A673 (cell line): ENCODE results near the gene MINDY3. TPM values are rescaled to one million over a fixed set of nuclear protein-coding genes. Genes with fewer than 3 reads are reported as not detected.

ENCODE experiments used
- BruUV-seq: library from RNA; stranded (reverse); fragments of 400-500 nt; replicated peaks from 2 replicates; lab custom pipeline; 2021; lab: Mats Ljungman, UMichigan
- CTCF ChIA-PET: fragments of 300-600 bp; sonication (Branson Sonifier 250); formaldehyde crosslinking; loops from one replicate; lab custom pipeline; 2022; ENCODE audit warnings: antibody characterized with exemption; lab: Charles Lee
- POLR2A ChIA-PET: fragments of 300-600 bp; sonication (Branson Sonifier 250); formaldehyde crosslinking; loops from one replicate; lab custom pipeline; 2022; ENCODE audit warnings: antibody characterized with exemption; ENCODE audit not compliant: low non-redundant PET; lab: Charles Lee
- DNase-seq: peaks from one replicate; pipeline ENCODE4 v3.0.0-alpha.2; 2015; ENCODE audit warnings: low spot score
- H3K27ac ChIP-seq: fragments of 200-600 bp; sonication (generic); 2 replicates; pipeline ENCODE4 v1.5.1; 2016; ENCODE audit warnings: mixed run types, low read depth, mild to moderate bottlenecking, mixed read lengths, antibody characterized with exemption, low read length; ENCODE audit not compliant: poor library complexity, severe bottlenecking
- H3K27me3 ChIP-seq: fragments of 200-600 bp; sonication (generic); replicated peaks from 2 replicates; pipeline ENCODE4 v1.6.1; 2017; ENCODE audit warnings: mixed run types, low read depth, mild to moderate bottlenecking, mixed read lengths, antibody characterized with exemption, low read length; ENCODE audit not compliant: insufficient read depth, poor library complexity
- H3K36me3 ChIP-seq: fragments of 200-600 bp; sonication (generic); 2 replicates; pipeline ENCODE4 v1.6.1; 2016; ENCODE audit warnings: mixed run types, mild to moderate bottlenecking, mixed read lengths, antibody characterized with exemption, low read length; ENCODE audit not compliant: insufficient read depth, poor library complexity, severe bottlenecking
- H3K4me1 ChIP-seq: fragments of 200-600 bp; sonication (generic); 2 replicates; pipeline ENCODE4 v1.6.1; 2017; ENCODE audit warnings: mixed run types, mild to moderate bottlenecking, mixed read lengths, antibody characterized with exemption, low read length; ENCODE audit not compliant: insufficient read depth, poor library complexity, severe bottlenecking
- H3K4me3 ChIP-seq: fragments of 200-600 bp; sonication (generic); 2 replicates; pipeline ENCODE4 v1.5.1; 2016; ENCODE audit warnings: low read depth, mixed run types, mild to moderate bottlenecking, mixed read lengths, low read length; ENCODE audit not compliant: poor library complexity, severe bottlenecking
- H3K9me3 ChIP-seq: fragments of 200-600 bp; sonication (generic); 2 replicates; pipeline ENCODE4 v1.6.1; 2016; ENCODE audit warnings: mixed run types, low read depth, mild to moderate bottlenecking, mixed read lengths, antibody characterized with exemption, low read length; ENCODE audit not compliant: poor library complexity, severe bottlenecking
- EZH2 ChIP-seq: fragments of 200-600 bp; sonication (generic); IDR thresholded peaks from 2 replicates; pipeline ENCODE4 v1.6.1; 2017; ENCODE audit warnings: borderline replicate concordance, low read depth, mild to moderate bottlenecking, mixed read lengths, antibody characterized with exemption, low read length; ENCODE audit not compliant: poor library complexity, severe bottlenecking
- intact Hi-C: fragments of 100-400 bp; cut with micrococcal nuclease; formaldehyde crosslinking; loops from one replicate; pipeline ENCODE4 v1.10.0; 2022; ENCODE audit not compliant: unreplicated experiment
- total RNA-seq: library from RNA; stranded (reverse); gene quantifications from 2 replicates; pipeline ENCODE4 v1.2.3, GENCODE V29; 2021
- TF ChIP-seq, protein P1 (sequence below): fragments of 300-800, 200-600 bp; sonication (generic); conservative IDR thresholded peaks from 2 replicates; pipeline ENCODE4 v1.5.1; 2017; ENCODE audit warnings: low read depth, mild to moderate bottlenecking, antibody characterized with exemption, low read length, moderate library complexity, mixed read lengths

The MINDY3 gene
- total RNA-seq, 1 experiment from 2014 or later = 14.6 TPM

- H3K27ac ChIP-seq = no peak overlapping the region
- DNase-seq = no peak
- BruUV-seq = no TSS peak
- H3K4me3 ChIP-seq = no peak overlapping the region
- no peak for TF ChIP-seq EZH2
- TF ChIP-seq, protein P1, sequence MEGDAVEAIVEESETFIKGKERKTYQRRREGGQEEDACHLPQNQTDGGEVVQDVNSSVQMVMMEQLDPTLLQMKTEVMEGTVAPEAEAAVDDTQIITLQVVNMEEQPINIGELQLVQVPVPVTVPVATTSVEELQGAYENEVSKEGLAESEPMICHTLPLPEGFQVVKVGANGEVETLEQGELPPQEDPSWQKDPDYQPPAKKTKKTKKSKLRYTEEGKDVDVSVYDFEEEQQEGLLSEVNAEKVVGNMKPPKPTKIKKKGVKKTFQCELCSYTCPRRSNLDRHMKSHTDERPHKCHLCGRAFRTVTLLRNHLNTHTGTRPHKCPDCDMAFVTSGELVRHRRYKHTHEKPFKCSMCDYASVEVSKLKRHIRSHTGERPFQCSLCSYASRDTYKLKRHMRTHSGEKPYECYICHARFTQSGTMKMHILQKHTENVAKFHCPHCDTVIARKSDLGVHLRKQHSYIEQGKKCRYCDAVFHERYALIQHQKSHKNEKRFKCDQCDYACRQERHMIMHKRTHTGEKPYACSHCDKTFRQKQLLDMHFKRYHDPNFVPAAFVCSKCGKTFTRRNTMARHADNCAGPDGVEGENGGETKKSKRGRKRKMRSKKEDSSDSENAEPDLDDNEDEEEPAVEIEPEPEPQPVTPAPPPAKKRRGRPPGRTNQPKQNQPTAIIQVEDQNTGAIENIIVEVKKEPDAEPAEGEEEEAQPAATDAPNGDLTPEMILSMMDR = no peak
- no peaks in the 10 kb centered on the region for H3K36me3 ChIP-seq
- ChIA-PET CTCF (interaction anchor here (0.6 kb wide), 1 partner anchor 29 kb away, joined by 3 read pairs; no protein-coding TSS in a partner anchor), POLR2A (no interaction called here)
- H3K27me3 ChIP-seq = no peaks in the 10 kb centered on the region
- intact Hi-C loops = no loop called here
- H3K4me1 ChIP-seq = no peaks in the 10 kb centered on the region
- H3K9me3 ChIP-seq = no peaks in the 10 kb centered on the region
Measured at GRCh38 chr10:15747632-15748031, 112.7 kb downstream of the MINDY3 start.

DNA sequence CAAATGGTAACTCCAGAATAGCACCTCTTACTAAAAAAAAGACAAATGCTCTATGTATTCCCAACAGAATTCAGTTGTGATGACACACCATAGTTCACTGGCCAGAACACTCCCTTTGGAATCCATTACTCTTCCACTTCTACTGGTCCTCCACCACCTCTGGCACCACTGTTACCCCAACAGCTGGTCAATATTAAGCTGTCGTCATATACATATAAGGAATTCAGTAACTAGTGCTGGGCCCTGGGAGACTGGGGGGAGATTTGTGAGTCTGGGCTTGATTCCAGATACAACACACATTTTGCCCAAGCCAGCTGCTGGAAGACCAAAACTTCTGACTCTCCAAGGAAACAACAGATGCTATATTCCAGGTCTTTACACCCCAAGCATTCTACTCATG is 114.6 kb downstream of the MINDY3 start:
- H3K4me1 ChIP-seq = no peaks in the 10 kb centered on the region
- ChIA-PET CTCF (no interaction called here), POLR2A (no interaction called here)
- H3K4me3 ChIP-seq = no peak overlapping the region
- no TSS peak for BruUV-seq
- H3K9me3 ChIP-seq = no peaks in the 10 kb centered on the region
- no peaks in the 10 kb centered on the region for H3K27me3 ChIP-seq
- H3K27ac ChIP-seq = no peak overlapping the region
- DNase-seq = no peak
- H3K36me3 ChIP-seq = no peaks in the 10 kb centered on the region
- TF ChIP-seq EZH2 = no peak
- TF ChIP-seq, protein P1 = no peak
- intact Hi-C loops = no loop called here

- Histone ChIP-seq H3K27me3 (no peaks in the 10 kb centered on the region), H3K4me1 (no peaks in the 10 kb centered on the region), H3K27ac (no peak overlapping the region), H3K4me3 (no peak overlapping the region), H3K36me3 (no peaks in the 10 kb centered on the region), H3K9me3 (no peaks in the 10 kb centered on the region)
- TF ChIP-seq EZH2 = no peak
- TF ChIP-seq, protein P1 = peak; percentile 82
- intact Hi-C loops = loop anchor here (5.0 kb wide), 1 partner anchor 312 kb away; no protein-coding TSS in a partner anchor
- POLR2A ChIA-PET = no interaction called here
- no TSS peak for BruUV-seq
- CTCF ChIA-PET = no interaction called here
- DNase-seq = peak; percentile 74
Measured at GRCh38 chr10:15744217-15744865, 116.0 kb downstream of the MINDY3 start.
